Prostate gland (tissue), 2 donors: Measurements from ENCODE around the gene ROR1.

ENCODE experiments used
- CTCF ChIP-seq, 4 experiments: fragments of 200-600 bp in 2 of 4; fragments of 450-650 bp in 2 of 4; sonication (generic) in 2 of 4; IDR thresholded peaks; 1 replicate in 3 of 4; 2 replicates in 1 of 4; pipeline ENCODE4 v1.5.1; 2016 to 2019; ENCODE audit warnings: antibody characterized with exemption in 4 of 4, mild to moderate bottlenecking in 2 of 4, moderate library complexity in 2 of 4
- POLR2A ChIP-seq: fragments of 450-650 bp; IDR thresholded peaks from one replicate; pipeline ENCODE4 v1.6.1; 2016; ENCODE audit warnings: antibody characterized with exemption, mild to moderate bottlenecking

GRCh38 chr1:63817152-63817667, 43.4 kb downstream of the ROR1 start:
- no peak for TF ChIP-seq CTCF (IDR thresholded peaks at IDR 0.05)
- TF ChIP-seq POLR2A: no peak
